Measurements from ENCODE around the gene SHLD1. TPM values are rescaled to one million over a fixed set of nuclear protein-coding genes. Genes with fewer than 3 reads are reported as not detected.
A peak's percentile ranks its signal among the peaks of the same experiment; 100 is the strongest.

Gene SHLD1
- total RNA-seq, 1 experiment from 2014 or later = 6.7 TPM

DNA sequence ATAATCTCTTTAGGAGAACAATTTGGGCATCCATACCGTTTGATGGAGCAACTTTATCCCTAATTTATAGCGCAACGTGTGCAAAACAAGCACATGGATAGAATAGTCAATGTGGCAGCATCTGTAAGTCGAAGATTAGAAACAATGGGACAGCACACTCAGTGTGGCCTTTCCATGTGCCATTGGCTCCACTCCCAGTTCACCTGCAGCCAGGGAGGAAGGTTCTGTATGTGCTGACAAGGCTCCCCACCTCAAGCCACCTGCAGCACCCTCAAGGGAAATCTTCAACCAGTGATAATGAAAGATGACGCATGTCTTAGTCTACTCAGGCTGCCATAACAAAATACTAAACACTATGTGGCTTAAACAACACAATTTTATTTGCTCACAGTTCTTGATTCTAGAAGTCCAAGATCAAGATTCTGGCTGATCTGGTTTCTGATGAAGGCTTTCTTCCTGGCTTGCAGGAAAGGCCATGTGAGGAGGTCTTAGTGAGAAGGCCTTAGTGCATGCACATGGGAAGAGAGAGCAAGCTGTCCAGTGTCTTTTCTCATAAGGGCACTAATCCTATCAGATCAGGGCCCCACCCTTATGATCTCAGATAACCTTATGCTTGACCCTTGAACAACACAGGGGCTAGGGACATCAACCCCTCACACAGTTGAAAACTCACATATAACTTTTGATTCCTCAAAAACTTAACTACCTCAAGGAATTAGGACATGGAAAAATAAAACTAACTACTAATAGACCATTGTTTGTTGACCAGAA is 34.9 kb upstream of the SHLD1 start:
- no peak overlapping the region for H4K5ac ChIP-seq (ENCODE audit: insufficient read length, low read depth, low read length)
- TF ChIP-seq, protein P1, sequence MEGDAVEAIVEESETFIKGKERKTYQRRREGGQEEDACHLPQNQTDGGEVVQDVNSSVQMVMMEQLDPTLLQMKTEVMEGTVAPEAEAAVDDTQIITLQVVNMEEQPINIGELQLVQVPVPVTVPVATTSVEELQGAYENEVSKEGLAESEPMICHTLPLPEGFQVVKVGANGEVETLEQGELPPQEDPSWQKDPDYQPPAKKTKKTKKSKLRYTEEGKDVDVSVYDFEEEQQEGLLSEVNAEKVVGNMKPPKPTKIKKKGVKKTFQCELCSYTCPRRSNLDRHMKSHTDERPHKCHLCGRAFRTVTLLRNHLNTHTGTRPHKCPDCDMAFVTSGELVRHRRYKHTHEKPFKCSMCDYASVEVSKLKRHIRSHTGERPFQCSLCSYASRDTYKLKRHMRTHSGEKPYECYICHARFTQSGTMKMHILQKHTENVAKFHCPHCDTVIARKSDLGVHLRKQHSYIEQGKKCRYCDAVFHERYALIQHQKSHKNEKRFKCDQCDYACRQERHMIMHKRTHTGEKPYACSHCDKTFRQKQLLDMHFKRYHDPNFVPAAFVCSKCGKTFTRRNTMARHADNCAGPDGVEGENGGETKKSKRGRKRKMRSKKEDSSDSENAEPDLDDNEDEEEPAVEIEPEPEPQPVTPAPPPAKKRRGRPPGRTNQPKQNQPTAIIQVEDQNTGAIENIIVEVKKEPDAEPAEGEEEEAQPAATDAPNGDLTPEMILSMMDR (conservative IDR thresholded peaks at IDR 0.05) = no peak
- no peak overlapping the region for H2BK15ac ChIP-seq (ENCODE audit: low read depth, low read length)
- no peak overlapping the region for H3K4ac ChIP-seq (ENCODE audit: low read depth, low read length)
- no peak overlapping the region for H3K56ac ChIP-seq (ENCODE audit: insufficient read length, low read depth, low read length)
- H2BK12ac ChIP-seq (ENCODE audit: insufficient read length, low read depth, low read length) = no peak overlapping the region
- no peaks in the 10 kb centered on the region for H3K9me3 ChIP-seq (ENCODE audit: control insufficient read depth, low read depth, low read length)
- no peak overlapping the region for H4K8ac ChIP-seq (replicated peaks; ENCODE audit: insufficient read length, low read depth, low read length)
- H3K36me3 Mint-ChIP-seq (ENCODE audit: insufficient read depth in 1 of 3, low read depth in 3 of 3) = no peaks in the 10 kb centered on the region
- no peak overlapping the region for H3K4me3 Mint-ChIP-seq
- DNase-seq = no peak
- H3K4me2 ChIP-seq (ENCODE audit: insufficient read depth, insufficient read length, low read length) = no peak overlapping the region
- H3K4me1 Mint-ChIP-seq = peaks cover 10 to 13% of the 10 kb centered on the region in 2 experiments
- no peak overlapping the region for H3K23ac ChIP-seq (ENCODE audit: insufficient read length, low read depth, low read length)
- no peaks in the 10 kb centered on the region for H4K20me1 ChIP-seq (ENCODE audit: control insufficient read depth, insufficient read depth, insufficient read length)
- no peak overlapping the region for H3T11ph ChIP-seq (ENCODE audit: low read length)
- no peak overlapping the region for H3K27ac Mint-ChIP-seq
- H3K23me2 ChIP-seq (ENCODE audit: insufficient read length, low read depth, low read length, poor library complexity, severe bottlenecking) = no peaks in the 10 kb centered on the region
- H3K4me1 ChIP-seq (ENCODE audit: insufficient read depth, low read length) = no peaks in the 10 kb centered on the region
- no CpG with 5 or more reads among the region's 5 CpGs for WGBS (ENCODE audit: extremely low coverage, insufficient read length, low lambda C conversion rate)
- no peaks in the 10 kb centered on the region for H3K27me3 ChIP-seq (ENCODE audit: insufficient read depth, low read length)
- peaks cover 4% of the 10 kb centered on the region; the same call in 1 of the 2 replicates for H3K27me3 Mint-ChIP-seq (ENCODE audit: low read depth)
- no peak overlapping the region for H2BK20ac ChIP-seq (ENCODE audit: low read depth, low read length, poor library complexity, severe bottlenecking)
- H2AFZ ChIP-seq (ENCODE audit: low read length) = no peak overlapping the region
- no peak overlapping the region for H3K27ac ChIP-seq (ENCODE audit: insufficient read length, low read depth, low read length)
- H3K79me1 ChIP-seq (ENCODE audit: insufficient read depth, low read depth, low read length, poor library complexity, severe bottlenecking) = no peaks in the 10 kb centered on the region
- H2BK5ac ChIP-seq (ENCODE audit: insufficient read length, low read length) = no peak overlapping the region
- no peak overlapping the region for H3K9ac ChIP-seq (ENCODE audit: extremely low read depth, insufficient read length, low read length)
- H3K79me2 ChIP-seq (ENCODE audit: insufficient read depth, low read length) = no peaks in the 10 kb centered on the region
- no peak overlapping the region for H2AK5ac ChIP-seq (ENCODE audit: insufficient read length, low read length)
- no peak overlapping the region for H4K91ac ChIP-seq (ENCODE audit: insufficient read length, low read depth, low read length)
- peak overlapping the region; percentile 8; the same call in 1 of the 2 replicates for H3K14ac ChIP-seq (ENCODE audit: insufficient read depth, low read length)
- H3K9me3 Mint-ChIP-seq = no peaks in the 10 kb centered on the region
- no peak overlapping the region for H2BK120ac ChIP-seq (ENCODE audit: low read depth, low read length, poor library complexity, severe bottlenecking)
- no peak overlapping the region for H3K18ac ChIP-seq (ENCODE audit: insufficient read length, low read depth, low read length)

Data from H9 (cell line).